PFSK-1 (cell line): ENCODE measurements around the gene SLC25A26.

Experiments
- FOXP2 ChIP-seq: optimal IDR thresholded peaks from 2 replicates; pipeline ENCODE3; 2011; ENCODE audit warnings: borderline replicate concordance, control low read depth, inconsistent platforms; ENCODE audit not compliant: insufficient read depth; ENCODE audit errors: extremely low read length, extremely low read depth
- POLR2AphosphoS5 ChIP-seq: IDR thresholded peaks from 2 replicates; pipeline ENCODE4 v1.6.1; 2012; ENCODE audit warnings: low read depth, mild to moderate bottlenecking, control low read depth, low read length, moderate library complexity
- REST ChIP-seq, 2 experiments: IDR thresholded peaks; 2 replicates each; pipeline versions ENCODE4 v1.6.1 to v1.8.0; 2011 to 2012; ENCODE audit warnings: low read depth in 2 of 2, low read length in 2 of 2, control low read depth in 1 of 2, inconsistent platforms in 1 of 2, mild to moderate bottlenecking in 1 of 2, moderate library complexity in 1 of 2; ENCODE audit not compliant: insufficient read depth in 1 of 2
- SIN3A ChIP-seq: IDR thresholded peaks from 2 replicates; pipeline ENCODE4 v1.6.1; 2012; ENCODE audit warnings: mild to moderate bottlenecking, low read length, moderate library complexity, borderline replicate concordance; ENCODE audit not compliant: insufficient read depth
- TAF1 ChIP-seq: IDR thresholded peaks from 2 replicates; pipeline ENCODE4 v1.6.1; 2012; ENCODE audit warnings: low read length, control low read depth, borderline replicate concordance; ENCODE audit not compliant: insufficient read depth

The SLC25A26 gene

GRCh38 chr3:66402596-66403290 lies 181.9 kb downstream of the SLC25A26 start:
- TF ChIP-seq REST (IDR thresholded peaks at IDR 0.05; ENCODE audit: insufficient read depth in 1 of 2, low read depth in 2 of 2, low read length in 2 of 2) (no peak), SIN3A (no peak), POLR2AphosphoS5 (no peak), TAF1 (no peak), FOXP2 (no peak)

- no peak for TF ChIP-seq POLR2AphosphoS5
These were observed 182.7 kb downstream of the SLC25A26 start for GRCh38 chr3:66403323-66403990.

GRCh38 chr3:66404197-66404596 lies 183.4 kb downstream of the SLC25A26 start:
- TF ChIP-seq FOXP2 (no peak), TAF1 (no peak), POLR2AphosphoS5 (no peak), REST (IDR thresholded peaks at IDR 0.05; ENCODE audit: insufficient read depth in 1 of 2, low read depth in 2 of 2, low read length in 2 of 2) (no peak), SIN3A (no peak)

GRCh38 chr3:66404903-66405700 lies 184.3 kb downstream of the SLC25A26 start:
- TF ChIP-seq TAF1: no peak
- no peak for TF ChIP-seq FOXP2
- no peak for TF ChIP-seq SIN3A
- no peak for TF ChIP-seq REST (IDR thresholded peaks at IDR 0.05; ENCODE audit: insufficient read depth in 1 of 2, low read depth in 2 of 2, low read length in 2 of 2)
- no peak for TF ChIP-seq POLR2AphosphoS5

- TF ChIP-seq TAF1 (no peak), SIN3A (no peak), REST (IDR thresholded peaks at IDR 0.05; ENCODE audit: insufficient read depth in 1 of 2, low read depth in 2 of 2, low read length in 2 of 2) (no peak), FOXP2 (no peak), POLR2AphosphoS5 (no peak)
These were observed 184.9 kb downstream of the SLC25A26 start for GRCh38 chr3:66405701-66406091.
